ENCODE data around the gene FOXE3.

FOXE3 gene

DNA sequence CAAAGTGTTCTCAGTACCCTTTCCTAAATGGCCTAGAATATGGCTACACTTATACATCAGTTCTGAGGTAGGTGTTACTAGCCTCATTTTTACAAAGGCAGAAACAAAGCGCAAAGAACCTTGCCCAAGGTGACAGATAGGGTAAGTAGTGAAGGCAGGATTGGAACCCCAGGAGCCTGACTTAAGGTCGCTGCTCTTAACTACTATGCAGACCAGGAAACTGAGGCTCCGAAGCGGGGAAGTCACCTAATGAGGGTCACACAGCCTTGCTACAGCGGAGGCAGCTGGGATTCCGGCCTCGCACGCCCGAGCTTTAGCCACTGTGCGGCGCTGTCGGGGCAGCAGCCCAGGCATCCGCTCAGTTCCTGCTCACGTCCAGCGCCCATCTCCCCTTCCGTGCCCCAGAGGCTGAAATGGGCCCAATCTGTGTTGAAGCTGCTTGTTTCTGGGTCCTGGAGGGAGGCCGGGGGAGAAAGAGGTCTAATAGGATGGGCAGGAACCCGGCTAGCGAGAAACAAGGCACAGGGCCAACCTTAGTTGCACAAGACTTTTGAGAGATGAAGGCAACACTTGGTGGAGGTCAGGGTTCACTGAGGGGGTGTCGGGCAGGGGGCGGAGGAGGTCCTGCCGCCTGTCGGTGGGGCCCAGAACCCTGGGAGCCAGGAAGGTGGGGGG lies 20.4 kb downstream of the FOXE3 start:
- peak; percentile 93 for DNase-seq

DNA sequence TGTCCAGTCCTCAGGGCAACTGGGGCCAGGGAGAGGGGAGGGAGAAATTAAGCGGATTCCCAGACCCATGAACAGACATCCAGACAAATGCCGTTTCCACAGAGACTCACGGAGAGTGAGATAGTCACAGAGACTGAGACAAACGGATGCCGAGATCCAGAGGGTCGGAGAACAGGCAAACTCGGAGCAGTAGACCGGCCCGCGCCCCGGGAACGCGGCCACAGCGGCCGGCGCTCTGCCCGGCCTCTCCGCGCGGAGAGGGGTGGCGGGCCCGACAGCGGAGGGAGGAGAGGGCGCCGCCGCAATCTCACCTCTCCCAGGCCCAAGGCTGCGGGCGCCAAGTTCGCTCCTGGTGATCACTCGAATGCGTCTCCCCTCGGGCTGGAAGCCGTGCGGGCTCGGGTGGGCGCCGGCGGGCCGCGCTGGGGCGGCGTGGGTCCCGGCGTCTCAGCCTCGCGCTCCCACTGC lies 20.9 kb downstream of the FOXE3 start:
- no peak for DNase-seq

DNA sequence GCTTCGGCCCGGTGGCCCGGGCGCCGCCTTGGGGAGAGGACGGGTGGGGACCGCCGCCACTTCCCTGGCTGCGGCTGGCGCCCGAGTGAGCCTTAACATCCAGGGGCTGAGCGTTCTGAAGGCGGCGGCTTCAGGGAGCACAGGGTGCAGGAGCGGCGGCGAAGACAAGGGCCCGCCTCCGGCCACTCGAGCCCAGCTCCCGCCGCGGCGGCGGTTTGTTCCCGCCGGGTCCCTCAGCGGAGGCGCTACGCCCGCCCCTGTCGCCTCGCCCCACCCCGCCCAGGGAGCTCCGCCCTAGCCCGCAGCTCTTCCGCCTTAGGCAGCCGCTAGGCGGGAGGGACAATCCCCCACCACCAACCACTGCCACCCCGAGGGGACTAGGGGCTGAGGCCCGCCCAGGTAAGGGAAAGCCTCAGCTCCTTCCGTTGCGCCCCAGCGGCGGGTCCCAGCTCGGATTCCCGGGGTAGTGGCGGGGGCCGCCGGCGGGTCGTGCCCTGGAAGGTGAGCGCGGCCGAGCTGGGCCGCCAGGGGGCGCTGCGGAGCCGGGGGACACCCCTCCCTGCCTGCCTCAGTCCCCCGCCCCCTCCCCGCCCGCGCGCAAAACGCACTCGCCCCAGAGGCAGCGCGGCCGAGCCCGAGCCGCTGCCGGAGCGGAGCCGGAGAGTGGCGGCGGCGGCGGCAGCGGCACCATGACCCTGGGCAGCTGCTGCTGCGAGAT lies 21.5 kb downstream of the FOXE3 start, which contains the start of gene FOXD2:
Gene FOXD2 (plus strand): TSS at position 598 of the 718 bp plus-strand sequence. CDS start 92 bp downstream, at position 690.
- peak; percentile 98 for DNase-seq

DNA sequence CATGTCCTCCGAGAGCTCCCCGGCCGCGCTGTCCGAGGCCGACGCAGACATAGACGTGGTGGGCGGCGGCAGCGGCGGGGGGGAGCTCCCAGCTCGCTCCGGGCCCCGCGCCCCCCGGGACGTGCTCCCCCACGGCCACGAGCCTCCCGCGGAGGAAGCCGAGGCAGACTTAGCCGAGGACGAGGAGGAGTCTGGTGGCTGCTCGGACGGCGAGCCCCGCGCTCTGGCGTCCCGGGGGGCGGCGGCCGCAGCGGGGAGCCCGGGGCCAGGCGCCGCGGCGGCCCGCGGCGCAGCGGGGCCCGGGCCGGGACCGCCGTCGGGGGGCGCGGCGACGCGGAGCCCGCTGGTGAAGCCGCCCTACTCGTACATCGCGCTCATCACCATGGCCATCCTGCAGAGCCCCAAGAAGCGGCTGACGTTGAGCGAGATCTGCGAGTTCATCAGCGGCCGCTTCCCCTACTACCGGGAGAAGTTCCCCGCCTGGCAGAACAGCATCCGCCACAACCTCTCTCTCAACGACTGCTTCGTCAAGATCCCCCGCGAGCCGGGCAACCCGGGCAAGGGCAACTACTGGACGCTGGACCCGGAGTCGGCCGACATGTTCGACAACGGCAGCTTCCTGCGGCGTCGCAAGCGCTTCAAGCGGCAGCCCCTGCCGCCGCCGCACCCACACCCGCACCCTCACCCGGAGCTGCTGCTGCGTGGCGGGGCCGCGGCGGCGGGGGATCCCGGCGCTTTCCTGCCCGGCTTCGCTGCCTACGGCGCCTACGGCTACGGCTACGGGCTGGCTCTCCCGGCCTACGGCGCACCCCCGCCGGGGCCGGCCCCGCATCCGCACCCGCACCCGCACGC lies 22.3 kb downstream of the FOXE3 start:
- DNase-seq, result peak; percentile 77

DNA sequence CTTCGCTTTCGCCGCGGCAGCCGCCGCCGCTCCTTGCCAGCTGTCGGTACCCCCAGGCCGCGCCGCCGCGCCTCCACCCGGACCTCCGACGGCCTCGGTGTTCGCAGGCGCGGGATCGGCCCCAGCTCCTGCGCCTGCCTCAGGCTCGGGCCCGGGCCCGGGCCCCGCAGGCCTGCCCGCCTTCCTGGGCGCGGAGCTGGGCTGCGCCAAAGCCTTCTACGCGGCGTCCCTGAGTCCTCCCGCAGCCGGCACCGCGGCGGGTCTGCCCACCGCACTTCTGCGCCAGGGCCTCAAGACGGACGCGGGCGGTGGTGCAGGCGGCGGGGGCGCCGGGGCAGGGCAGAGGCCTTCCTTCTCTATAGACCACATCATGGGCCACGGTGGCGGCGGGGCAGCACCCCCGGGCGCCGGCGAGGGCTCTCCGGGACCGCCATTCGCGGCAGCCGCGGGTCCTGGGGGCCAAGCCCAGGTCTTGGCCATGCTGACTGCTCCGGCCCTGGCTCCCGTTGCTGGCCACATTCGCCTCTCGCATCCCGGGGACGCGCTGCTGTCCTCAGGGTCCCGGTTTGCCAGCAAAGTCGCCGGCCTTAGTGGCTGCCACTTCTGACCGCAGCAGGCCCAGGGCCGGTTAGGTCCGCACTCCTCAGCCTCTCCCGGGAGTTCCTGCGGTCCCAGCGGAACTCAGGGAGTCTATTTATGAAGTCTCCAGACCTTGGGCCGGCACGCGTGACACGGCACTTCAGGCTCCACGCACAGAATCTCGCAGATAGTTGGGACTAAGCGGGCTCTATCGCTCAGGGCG lies 23.1 kb downstream of the FOXE3 start:
- DNase-seq, result no peak

DNA sequence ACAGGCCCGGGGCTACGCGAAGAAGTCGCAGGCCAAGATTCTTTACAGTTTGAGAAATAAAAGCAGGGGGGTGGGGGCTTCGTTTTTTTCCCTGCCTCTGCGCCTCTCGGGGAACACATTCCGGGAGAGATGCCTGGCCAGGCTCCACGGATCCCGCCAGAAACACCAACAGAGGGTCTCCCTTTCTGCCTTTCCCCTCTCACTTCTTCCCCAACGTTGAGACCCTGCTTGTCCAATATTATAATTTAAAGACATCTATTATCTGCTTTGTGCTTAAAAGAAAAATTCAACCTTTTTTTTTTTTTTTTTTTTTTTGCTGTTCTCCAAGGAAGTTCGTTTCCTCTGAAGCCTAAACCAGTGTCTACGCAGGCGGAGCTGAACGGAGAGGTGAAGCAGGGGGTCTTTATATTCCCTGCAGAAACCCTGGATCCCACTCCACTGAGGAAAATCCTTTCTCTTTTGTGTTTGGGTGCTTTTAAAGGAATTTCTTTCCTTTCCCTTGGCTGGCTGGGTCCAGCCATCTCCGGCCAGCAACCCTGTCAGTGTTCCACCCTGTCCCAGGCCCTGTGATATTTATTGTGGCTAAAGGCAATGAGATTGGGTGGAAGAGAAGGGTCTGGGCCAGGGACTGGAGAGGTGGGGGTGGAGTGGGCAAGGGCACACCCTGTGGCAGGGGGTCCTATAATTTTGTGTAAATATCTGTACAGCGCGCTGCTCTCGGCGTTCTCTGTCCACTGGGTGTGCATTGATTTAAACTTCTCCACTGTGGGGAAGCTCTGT lies 23.9 kb downstream of the FOXE3 start:
- no peak for DNase-seq

DNA sequence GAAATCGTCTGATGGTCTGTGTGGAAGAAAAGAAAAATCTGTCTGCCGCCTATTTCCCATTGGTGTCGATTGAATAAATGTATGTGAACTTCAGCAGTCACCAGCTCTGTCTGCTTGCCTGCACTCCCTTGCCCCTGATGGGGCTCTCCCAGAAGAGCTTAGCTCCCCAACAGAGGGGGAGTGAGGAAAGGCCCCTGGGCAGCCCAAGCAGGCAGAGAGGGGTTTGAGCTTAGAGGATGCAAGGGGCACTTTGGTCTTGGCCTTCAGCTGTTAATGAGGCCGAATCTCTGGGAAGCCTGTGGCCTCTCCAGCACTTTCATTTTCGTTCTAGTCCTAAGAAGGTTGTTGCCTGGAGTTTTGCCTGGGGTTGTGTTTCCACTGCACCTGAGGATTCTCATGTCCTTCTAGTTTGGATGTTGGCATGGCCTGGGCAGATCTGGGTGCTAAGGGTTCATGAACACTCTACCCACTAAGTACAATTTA lies 24.6 kb downstream of the FOXE3 start:
- DNase-seq, result no peak

DNA sequence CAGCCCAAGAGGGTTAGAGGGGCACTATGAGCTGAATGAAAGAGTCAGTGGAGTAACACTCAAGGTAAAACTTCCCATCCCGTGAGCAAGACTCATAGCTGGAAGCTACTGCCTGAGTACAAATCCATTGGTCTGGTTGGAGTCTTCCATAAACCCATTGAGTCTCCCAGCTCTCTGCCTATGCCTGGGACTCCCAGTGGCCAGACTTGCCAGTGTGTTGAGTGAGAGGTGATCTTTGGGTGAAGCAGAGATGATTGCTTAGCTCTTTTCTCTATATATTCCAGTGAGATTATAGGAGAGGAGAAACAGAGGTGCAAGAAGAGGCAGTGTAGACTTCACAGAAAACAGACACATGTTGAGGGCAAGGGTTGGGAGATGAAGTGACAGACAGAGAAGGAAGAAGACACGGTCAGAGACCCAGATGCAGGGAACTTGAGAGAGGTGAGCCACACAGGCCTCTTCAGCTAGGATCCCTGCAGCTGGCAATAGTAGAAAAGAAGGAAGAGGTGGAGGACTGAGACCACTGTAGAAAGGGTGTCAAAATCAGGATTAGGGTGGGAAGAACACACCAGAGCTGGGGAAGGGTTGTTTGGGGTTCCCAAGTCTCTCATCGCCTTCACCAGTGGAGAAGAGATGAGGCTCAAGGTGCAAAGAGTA lies 25.5 kb downstream of the FOXE3 start:
- DNase-seq, result no peak

DNA sequence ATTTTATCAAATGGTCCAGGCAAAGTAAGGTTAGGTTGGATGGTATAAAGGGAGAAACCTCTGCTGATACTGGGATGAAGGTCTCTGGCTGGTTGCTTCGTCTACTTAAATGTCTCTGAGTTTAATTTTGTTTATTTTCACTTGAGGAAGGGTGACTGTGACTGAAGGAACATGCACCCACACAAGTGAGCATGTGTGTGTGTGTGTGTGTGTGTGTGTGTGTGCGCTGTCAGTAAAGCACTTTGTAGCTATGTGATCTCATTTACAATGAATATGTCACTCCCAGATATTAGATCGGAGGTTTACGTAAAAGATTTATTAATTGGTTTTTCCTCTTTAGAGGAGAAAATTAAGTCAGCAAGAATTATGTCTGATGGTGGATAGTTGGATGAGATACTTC lies 26.1 kb downstream of the FOXE3 start:
- no peak for DNase-seq

DNA sequence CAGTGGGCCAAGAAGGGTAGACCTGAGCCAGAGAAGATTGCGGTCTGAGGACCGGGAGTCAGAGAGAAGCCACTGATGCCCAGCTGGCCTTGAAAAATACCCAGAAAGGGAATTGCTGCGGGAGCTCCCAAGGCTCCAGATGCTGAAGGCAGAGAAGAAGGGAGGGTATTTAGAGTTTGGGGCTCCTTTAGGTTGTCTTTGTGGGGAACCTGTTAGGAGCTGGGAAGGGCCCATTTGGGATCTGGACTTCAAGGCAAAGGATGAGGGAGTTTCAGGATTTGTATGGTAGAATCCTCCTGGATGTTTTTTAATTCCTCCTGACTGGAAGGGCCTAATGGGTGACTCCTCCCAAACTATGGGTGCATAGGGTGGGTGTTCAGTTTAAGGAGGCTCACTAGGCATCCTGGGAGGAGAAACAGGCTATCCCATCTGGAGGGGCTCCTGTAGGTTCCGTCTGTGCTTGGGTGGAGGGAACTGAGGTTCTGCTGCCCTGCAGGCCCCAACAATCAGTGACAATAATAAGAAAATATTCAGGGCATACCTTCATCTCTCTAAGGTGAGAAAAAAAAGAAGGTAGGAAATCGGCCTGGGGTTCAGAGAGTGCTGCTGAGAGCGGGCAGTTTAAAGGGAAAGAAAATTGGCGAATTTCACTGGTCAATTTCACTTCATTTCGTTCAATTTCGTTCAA lies 26.9 kb downstream of the FOXE3 start:
- DNase-seq, result no peak

DNA sequence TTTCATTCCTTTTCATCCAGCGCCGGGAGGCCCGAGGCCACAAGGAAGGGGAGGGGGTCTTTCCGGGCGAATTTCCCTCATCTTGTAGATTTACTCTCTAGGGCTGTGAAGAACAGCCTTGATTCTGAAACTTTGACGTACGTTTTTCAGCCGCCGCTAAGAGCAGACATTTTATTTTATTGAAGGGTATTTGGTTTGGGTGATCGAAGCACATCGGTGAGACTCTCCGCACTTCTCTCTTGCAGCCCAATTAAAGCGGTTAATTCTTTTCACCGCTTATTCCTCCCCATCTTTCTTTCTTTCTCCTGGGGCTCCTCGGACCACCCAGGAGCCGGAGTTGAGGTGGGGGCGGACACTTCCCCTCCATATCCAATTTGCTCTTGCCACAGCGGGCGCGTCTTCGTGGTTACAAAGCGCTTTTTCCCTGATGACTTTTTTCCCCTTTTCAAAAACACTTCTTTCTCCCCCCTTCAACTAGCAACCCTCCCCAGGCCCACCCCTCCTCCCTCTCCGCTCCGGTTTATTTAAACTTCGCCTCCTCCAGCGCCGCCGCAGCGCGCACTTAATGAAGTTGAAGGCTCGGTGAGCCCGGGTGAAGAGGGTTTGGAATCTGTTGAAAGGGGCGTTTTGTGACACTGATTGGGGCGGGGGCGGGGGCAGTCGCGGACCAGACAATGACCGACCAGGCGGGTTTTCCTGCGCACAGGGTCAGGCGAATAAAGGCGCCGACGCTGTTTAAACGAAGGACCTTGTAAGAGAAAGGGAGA lies 27.6 kb downstream of the FOXE3 start:
- no peak for DNase-seq

DNA sequence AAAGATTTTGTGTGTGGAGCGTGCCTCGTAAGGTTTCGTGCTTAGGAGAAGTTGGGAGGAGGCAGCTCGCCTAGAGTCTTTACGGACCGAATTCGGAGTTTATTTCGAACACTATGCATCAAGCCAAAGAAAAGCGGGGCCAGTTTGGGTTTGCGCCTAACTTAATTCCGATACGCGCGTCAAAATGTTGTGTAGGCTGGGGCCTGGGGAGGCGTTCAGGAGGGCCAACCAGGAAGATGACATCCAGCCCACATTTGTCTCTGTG lies 28.1 kb downstream of the FOXE3 start:
- no peak for DNase-seq

DNA sequence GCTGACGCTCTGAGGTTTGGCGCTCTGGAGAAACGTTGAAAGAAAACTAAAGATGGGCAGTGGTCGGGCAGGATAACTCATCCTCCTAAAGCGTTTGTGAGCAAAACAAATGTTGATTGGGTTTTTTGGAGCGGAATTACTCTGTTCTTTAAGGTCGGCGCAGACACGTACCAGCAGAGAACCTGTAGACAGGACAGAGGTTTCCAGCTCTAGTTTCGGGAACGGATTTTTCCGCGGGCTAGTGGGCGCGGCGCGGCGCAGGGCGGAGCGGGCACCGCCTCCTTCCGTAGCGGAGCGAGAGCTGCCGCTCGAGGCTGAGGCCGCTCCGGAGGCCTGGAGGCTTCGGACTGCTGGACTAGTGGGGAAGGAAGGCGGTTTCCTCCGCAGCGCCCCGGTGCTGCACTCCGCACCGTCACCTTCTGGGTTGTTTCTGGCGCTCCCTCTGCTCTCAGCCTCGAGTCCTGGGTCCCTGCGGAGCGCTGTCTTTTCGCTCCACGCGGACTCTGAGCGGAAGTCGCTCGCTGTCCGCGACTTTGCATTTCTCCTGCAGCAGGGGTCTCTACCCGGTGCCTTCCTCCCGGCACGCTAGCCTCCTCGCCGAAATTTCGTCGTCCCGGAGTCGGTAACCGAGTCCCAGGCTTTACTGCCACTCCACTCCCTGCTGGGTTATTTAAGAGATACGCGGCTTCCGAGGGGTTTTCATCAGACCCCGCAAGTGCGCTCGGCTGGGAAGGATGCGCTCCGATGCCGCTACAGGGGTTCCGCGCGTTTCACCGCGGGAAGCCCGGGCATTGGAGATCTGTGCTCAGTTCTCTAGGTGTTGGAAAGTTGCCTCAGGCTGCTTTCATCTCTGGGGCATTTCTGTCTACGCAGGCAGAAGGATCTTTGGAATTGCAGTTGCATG lies 28.7 kb downstream of the FOXE3 start:
- peak; percentile 75 for DNase-seq

DNA sequence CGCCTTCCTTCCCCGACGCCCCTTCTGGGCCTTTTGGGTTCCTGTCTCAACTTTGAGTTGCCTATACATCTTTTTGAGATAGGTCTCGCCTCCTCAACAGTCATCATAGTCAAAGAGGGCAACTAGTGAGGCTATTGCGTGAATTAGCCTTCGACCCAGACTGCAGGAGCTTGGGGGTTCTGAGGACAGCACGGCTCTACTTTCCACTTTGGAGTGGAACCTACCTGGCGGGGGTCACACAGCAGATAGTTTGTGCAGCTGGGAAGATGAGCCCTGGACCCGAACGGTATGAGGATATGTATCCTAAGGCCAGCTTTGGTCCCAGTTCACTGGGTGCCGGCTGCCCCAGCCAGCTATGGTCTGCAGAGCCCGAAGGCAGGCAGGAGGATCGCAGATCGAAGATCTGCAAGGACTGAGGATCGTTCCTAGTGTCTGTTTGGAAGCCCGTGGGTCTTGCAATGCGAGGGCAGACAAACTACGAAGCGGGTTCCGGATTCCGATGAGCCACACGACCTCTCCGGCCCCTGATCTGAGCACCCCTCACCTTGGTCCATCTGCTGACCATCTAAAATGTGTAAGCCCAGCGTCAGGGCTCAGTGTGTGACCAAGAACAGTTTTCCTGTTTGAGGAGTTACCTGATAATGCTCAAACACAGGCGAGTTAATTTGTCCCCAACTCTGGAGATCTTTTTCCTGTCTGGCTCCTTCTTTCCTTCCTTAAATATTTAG lies 29.9 kb downstream of the FOXE3 start:
- DNase-seq, result no peak

DNA sequence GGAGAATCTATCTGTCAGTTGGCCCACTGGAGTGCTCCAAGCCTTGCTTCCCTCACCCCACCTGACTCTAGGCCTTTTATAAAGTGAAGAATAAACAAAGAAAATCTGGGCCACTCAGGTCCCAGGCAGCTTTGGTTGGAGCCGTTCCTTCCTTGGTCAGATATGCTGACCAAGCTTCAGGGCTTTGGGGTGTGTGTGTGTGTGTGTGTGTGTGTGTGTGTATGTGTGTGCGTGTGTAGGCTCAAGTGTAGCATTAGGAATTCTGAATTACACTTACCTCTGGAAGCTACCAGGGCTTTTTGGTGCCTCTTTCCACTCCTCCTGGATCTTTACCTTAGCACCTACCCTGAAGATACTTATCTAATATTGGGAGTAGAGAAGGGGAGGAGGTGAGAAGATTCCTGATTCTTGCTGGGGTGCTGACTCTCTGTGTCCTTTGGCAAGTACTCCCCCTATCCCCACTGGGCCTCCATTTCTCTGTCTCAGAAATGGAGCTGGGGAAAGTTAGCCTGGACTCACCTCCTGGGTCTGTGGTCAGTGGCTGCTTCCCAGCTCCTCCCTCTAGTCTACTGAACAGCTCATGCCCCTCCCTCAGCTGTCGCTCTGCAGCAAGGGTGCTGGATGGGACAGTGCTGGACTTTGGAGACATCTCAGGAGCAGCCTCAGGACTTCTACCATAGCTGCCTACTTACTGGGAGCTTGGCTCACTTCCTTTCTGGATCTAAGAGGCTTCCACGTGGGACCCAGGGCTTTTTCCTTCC lies 32.6 kb downstream of the FOXE3 start:
- no peak for DNase-seq

DNA sequence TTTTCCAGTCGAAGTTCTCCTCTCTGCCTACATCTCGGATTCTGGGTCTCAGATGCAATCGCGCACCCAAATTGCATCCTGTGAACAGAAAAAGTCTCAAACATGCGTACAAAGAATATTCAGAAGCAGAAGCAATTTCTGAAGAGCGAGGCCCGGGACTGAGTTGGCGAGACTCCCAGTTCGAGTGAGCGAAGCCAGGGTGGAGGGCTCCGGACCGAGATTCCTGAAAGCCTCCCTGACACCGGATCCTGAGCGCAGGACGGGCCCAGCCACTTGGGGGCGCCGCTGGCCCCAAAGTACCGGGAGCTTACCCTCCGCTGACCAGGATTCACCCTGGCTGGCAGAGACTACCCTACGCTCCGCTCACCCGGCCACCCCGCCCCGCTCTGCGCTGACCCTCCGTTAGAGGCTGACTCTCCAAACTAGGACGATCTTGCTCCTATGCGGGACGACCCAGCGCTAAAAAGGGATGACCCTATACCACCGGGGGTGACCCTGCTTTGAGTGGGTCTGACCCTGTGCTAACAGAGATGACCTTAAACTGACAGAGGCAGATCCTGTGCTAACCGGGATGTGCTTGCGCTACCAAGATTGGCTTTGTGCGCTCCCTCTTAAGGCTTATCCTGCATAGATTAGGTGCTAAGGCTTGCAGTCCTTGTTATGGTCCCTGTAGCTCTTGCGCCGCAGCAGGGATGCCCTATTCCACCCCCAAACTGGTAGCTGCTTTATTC lies 33.9 kb downstream of the FOXE3 start:
- DNase-seq, result no peak

DNA sequence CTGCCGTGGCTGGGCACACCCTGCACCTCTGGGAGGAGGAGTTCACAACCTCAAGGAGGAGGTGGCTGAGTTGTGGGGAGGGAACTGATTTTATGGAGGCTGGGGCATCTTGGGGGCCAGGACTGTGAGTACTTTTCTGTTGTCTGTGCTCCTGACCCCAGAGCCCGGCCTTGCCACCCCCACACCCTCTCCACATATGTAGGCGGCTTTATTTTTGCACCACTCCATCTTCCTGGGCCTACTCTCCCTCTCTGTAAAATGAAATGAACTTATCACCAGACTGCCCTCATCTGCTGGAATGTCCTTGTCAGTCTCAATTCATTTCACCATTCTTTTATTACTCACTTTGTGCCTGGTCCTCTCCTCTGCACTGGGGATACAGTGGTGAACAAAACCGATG lies 34.5 kb downstream of the FOXE3 start:
- DNase-seq, result no peak

Measured in activated effector memory CD4-positive, alpha-beta T cell treated with anti-CD3 and anti-CD28 coated beads, Interleukin-2, amount 50 U/mL, for 16 hours (primary cell).